GM21381 (cell line): Measurements from ENCODE around the gene OR6P1.

ENCODE experiments used
- ATAC-seq: cut with Tn5 transposase; IDR thresholded peaks from one replicate; pipeline ENCODE4 v1.9.1; 2021; ENCODE audit warnings: mild to moderate bottlenecking, moderate library complexity; ENCODE audit not compliant: unreplicated experiment

OR6P1 gene

GRCh38 chr1:158520021-158520420, 50.4 kb downstream of the OR6P1 start:
- ATAC-seq, result no peak

- ATAC-seq, result no peak
Measured at GRCh38 chr1:158516966-158517365, 53.4 kb downstream of the OR6P1 start.
